K562 (cell line): ENCODE data around the gene SMC3. TPM values are rescaled to one million over a fixed set of nuclear protein-coding genes. Genes with fewer than 3 reads are reported as not detected.

Source experiments
- ATAC-seq: fragments of 200-7000 bp; cut with Tn5 transposase; 3 replicates; pipeline ENCODE4 v1.9.1; 2020; ENCODE audit warnings: moderate library complexity
- BruUV-seq: library from RNA; stranded (reverse); fragments of 400-500 nt; replicated peaks from 2 replicates; lab custom pipeline; 2021; lab: Mats Ljungman, UMichigan
- CTCF ChIA-PET: fragments of 300-600 bp; formaldehyde crosslinking; extraction: SDS; loops from one replicate; lab custom pipeline; 2021; ENCODE audit warnings: low intra/inter-chr PET ratio; lab: Yijun Ruan, JAX
- POLR2A ChIA-PET: fragments of 300-600, 350-650 bp; sonication (Branson Sonifier 250); formaldehyde crosslinking; extraction: SDS; loops from one replicate; lab custom pipeline; 2021; ENCODE audit warnings: antibody characterized with exemption, inconsistent platforms; lab: Yijun Ruan, JAX
- DNase-seq, 4 experiments: peaks; one replicate each; pipeline versions ENCODE4 v3.0.0 to v3.0.0-alpha.2; 2011 to 2018; ENCODE audit warnings: low spot score in 3 of 4, mixed read lengths in 3 of 4; ENCODE audit errors: extremely low read depth in 1 of 4
- FAIRE-seq: peaks from 2 replicates; lab custom pipeline; 2011; peaks lifted over from hg19 to GRCh38; lab: Jason Lieb, UNC
- H2AFZ ChIP-seq: 2 replicates; pipeline ENCODE4 v1.6.0; 2011; ENCODE audit warnings: low read depth, low read length, control low read depth, inconsistent platforms
- H3K27ac ChIP-seq: fragments of 200-600 bp; 3 replicates; pipeline ENCODE4 v1.8.0; 2011; ENCODE audit warnings: low read depth, mild to moderate bottlenecking, control low read depth, inconsistent platforms, low read length, moderate library complexity, mixed read lengths; ENCODE audit errors: extremely low read depth
- H3K27me3 ChIP-seq, 2 experiments: fragments of 300-600 bp in 1 of 2; 2 replicates in 1 of 2; 3 replicates in 1 of 2; pipeline versions ENCODE4 v1.6.0 to v1.8.0; 2011; ENCODE audit warnings: inconsistent platforms in 2 of 2, low read length in 2 of 2, mild to moderate bottlenecking in 1 of 2, mixed read lengths in 1 of 2, moderate library complexity in 1 of 2; ENCODE audit not compliant: control insufficient read depth in 2 of 2, insufficient read depth in 2 of 2
- H3K36me3 ChIP-seq: fragments of 300-600 bp; 3 replicates; pipeline ENCODE4 v1.8.0; 2011; ENCODE audit warnings: mild to moderate bottlenecking, low read length, inconsistent platforms; ENCODE audit not compliant: control insufficient read depth, insufficient read depth
- H3K4me1 ChIP-seq, 2 experiments: fragments of 200-600 bp in 1 of 2; replicated peaks in 1 of 2; 2 replicates in 1 of 2; 3 replicates in 1 of 2; pipeline versions ENCODE4 v1.5.1 to v1.8.0; 2011; ENCODE audit warnings: inconsistent platforms in 2 of 2, low read length in 2 of 2, mild to moderate bottlenecking in 1 of 2, mixed read lengths in 1 of 2, moderate library complexity in 1 of 2; ENCODE audit not compliant: control insufficient read depth in 2 of 2, insufficient read depth in 2 of 2
- H3K4me2 ChIP-seq: 2 replicates; pipeline ENCODE4 v1.6.1; 2011; ENCODE audit warnings: low read length, control low read depth, inconsistent platforms, mixed read lengths; ENCODE audit not compliant: insufficient read depth
- H3K4me3 ChIP-seq: fragments of 200-600 bp; sonication (generic), shearing (Covaris generic); 2 replicates; pipeline ENCODE4 v1.5.1; 2016; ENCODE audit warnings: control low read depth, inconsistent platforms
- H3K79me2 ChIP-seq: fragments of 200-600 bp; 3 replicates; pipeline ENCODE4 v1.8.0; 2011; ENCODE audit warnings: low read length, inconsistent platforms; ENCODE audit not compliant: control insufficient read depth, insufficient read depth
- H3K9ac ChIP-seq, 2 experiments: 2 replicates each; pipeline versions ENCODE4 v1.6.0 to v1.6.1; 2011; ENCODE audit warnings: low read depth in 2 of 2, low read length in 2 of 2, control low read depth in 1 of 2, inconsistent platforms in 1 of 2, mild to moderate bottlenecking in 1 of 2, mixed read lengths in 1 of 2; ENCODE audit not compliant: insufficient read depth in 1 of 2
- H3K9me1 ChIP-seq: one replicate; pipeline ENCODE4 v1.6.0; 2011; ENCODE audit warnings: inconsistent platforms, mild to moderate bottlenecking, low read length, moderate library complexity; ENCODE audit not compliant: control insufficient read depth, insufficient read depth
- H3K9me3 ChIP-seq: replicated peaks from 2 replicates; pipeline ENCODE4 v1.5.1; 2011; ENCODE audit warnings: low read depth, low read length, inconsistent platforms; ENCODE audit not compliant: control insufficient read depth, insufficient read depth
- H4K20me1 ChIP-seq: replicated peaks from 2 replicates; pipeline ENCODE4 v1.6.1; 2011; ENCODE audit warnings: low read length, inconsistent platforms, mixed read lengths; ENCODE audit not compliant: control insufficient read depth, insufficient read depth
- MTA2 ChIP-seq: fragments of 450-650 bp; IDR thresholded peaks from 2 replicates; pipeline ENCODE4 v1.6.1; 2016; ENCODE audit warnings: low read depth
- NFIC ChIP-seq: fragments of 450-650 bp; IDR thresholded peaks from 2 replicates; pipeline ENCODE4 v1.6.1; 2017; ENCODE audit warnings: mild to moderate bottlenecking, inconsistent platforms
- TAL1 ChIP-seq: fragments of 450-650 bp; IDR thresholded peaks from 2 replicates; pipeline ENCODE4 v1.6.1; 2016; ENCODE audit warnings: mild to moderate bottlenecking
- ZNF239 ChIP-seq: fragments of 250-450 bp; sonication (Bioruptor Pico); IDR thresholded peaks from 2 replicates; pipeline ENCODE4 v1.4.0; 2020; ENCODE audit warnings: mild to moderate bottlenecking
- WGBS: fragments of 100-300 bp; shearing (Covaris generic); methylation state at CpG from one replicate; pipeline ENCODE4 v1.1.6; 2016; ENCODE audit warnings: low coverage, mixed read lengths; ENCODE audit not compliant: insufficient coverage; ENCODE audit errors: missing lambda C conversion rate; 5-methylcytosine and 5-hydroxymethylcytosine counted together
- in situ Hi-C: fragments of 300-500 bp; cut with MboI; formaldehyde crosslinking; loops from 4 replicates; pipeline ENCODE4 v1.15.0; 2018; ENCODE audit warnings: inconsistent platforms, mixed read lengths
- intact Hi-C: fragments of 100-400 bp; cut with micrococcal nuclease; formaldehyde crosslinking; loops from 2 replicates; pipeline ENCODE4 v1.14.2; 2022
- polyA plus RNA-seq, 8 experiments: library from polyadenylated mRNA; depleted of rRNA in 4 of 8; stranded (reverse) in 5 of 8; unstranded in 3 of 8; fragments of >200 nt; fragmentation: Nextera tagmentation in 2 of 8; fragmentation: Illumina TruSeq in 1 of 8; extraction: Ambion mirVana in 2 of 8; extraction: Trizol in 1 of 8; gene quantifications; 2 replicates each; pipeline versions ENCODE4 v1.2.1 to v1.2.3, GENCODE V29; 2011 to 2014; ENCODE audit warnings: inconsistent platforms in 1 of 8, missing spikeins in 1 of 8
- total RNA-seq, 7 experiments: library from RNA; depleted of rRNA in 6 of 7; stranded (reverse); fragments of >200 nt in 6 of 7; fragmentation: Illumina TruSeq in 2 of 7; extraction: Trizol in 2 of 7; gene quantifications; 2 replicates each; pipeline versions ENCODE4 v1.2.1 to v1.2.3, GENCODE V29; 2011 to 2021; ENCODE audit warnings: low replicate concordance in 1 of 7
- TF ChIP-seq, protein P1 (sequence below): sonication (generic); formaldehyde crosslinking; IDR thresholded peaks from 2 replicates; pipeline ENCODE4 v1.8.0; 2022; ENCODE audit warnings: mild to moderate bottlenecking, missing genetic modification reagents
- TF ChIP-seq, protein P2 (sequence below), 2 experiments: fragments of 450-650 bp; IDR thresholded peaks; 2 replicates each; pipeline ENCODE4 v1.6.1; 2018; ENCODE audit warnings: mild to moderate bottlenecking in 2 of 2, low read depth in 1 of 2; ENCODE audit not compliant: partially characterized antibody in 2 of 2

Gene SMC3
- total and polyA plus RNA-seq, 9 of the 15 experiments (the other 6 are each of a cell fraction or from before 2014, with no cell fraction given), result 21.3 to 62.6 (median 39.3) TPM

DNA sequence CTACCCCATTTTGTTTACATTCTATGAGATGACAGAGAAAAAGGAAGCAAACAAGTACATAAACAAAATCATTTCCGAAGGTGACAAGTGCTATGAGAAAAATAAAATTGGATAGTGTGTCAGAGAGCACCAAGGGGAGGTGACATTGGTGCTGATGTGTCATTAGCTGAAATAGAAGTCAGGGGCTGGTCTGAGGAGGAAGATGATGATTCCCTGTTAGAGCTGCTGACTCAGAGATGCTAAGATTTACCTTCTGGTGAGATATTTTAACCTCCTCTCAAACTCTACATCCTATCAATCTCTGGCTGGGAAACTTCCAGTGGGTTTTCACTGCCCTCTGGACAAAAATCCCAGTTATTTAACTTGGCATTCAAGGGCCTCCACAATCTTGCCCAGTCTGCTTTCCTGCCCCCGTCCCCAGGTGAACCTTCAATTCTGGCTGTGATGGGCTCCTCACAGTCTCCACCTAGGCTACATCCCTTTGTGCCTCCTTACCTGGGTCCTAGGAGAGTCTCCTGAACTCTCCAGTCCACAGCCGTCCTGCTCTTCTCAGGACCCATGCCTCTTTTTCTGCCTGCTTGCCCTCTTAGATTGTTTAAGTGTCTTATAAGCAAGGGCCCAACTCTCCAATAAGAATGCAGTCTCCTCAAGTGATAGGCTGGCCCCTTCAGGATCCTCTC is 43.2 kb upstream of the SMC3 start:
- H3K4me3 ChIP-seq, result no peak overlapping the region
- intact Hi-C loops (no loop called here), in situ Hi-C loops (no loop called here)
- ChIA-PET POLR2A (interaction anchor here (0.7 kb wide), 1 partner anchor 23 kb away, joined by 3 read pairs; no protein-coding TSS in a partner anchor), CTCF (no interaction called here)
- H3K27me3 ChIP-seq, result peaks cover 0 to 4% of the 10 kb centered on the region in 2 experiments; a peak in 3 of 5 replicates
- no peaks in the 10 kb centered on the region for H4K20me1 ChIP-seq
- DNase-seq, result no peak
- ATAC-seq, result no peak
- no peak for FAIRE-seq
- H3K9me3 ChIP-seq, result no peaks in the 10 kb centered on the region
- no TSS peak for BruUV-seq
- no peak overlapping the region for H3K4me2 ChIP-seq
- no peaks in the 10 kb centered on the region for H3K36me3 ChIP-seq
- H3K9ac ChIP-seq, result no peak overlapping the region
- H3K79me2 ChIP-seq, result no peaks in the 10 kb centered on the region
- WGBS, result 6% methylated on average over 3 of the region's 3 CpGs
- no peaks in the 10 kb centered on the region for H3K9me1 ChIP-seq
- no peak overlapping the region for H2AFZ ChIP-seq
- TF ChIP-seq, protein P1, sequence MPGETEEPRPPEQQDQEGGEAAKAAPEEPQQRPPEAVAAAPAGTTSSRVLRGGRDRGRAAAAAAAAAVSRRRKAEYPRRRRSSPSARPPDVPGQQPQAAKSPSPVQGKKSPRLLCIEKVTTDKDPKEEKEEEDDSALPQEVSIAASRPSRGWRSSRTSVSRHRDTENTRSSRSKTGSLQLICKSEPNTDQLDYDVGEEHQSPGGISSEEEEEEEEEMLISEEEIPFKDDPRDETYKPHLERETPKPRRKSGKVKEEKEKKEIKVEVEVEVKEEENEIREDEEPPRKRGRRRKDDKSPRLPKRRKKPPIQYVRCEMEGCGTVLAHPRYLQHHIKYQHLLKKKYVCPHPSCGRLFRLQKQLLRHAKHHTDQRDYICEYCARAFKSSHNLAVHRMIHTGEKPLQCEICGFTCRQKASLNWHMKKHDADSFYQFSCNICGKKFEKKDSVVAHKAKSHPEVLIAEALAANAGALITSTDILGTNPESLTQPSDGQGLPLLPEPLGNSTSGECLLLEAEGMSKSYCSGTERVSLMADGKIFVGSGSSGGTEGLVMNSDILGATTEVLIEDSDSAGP (CRISPR knock-in tag), result no peak
- H3K27ac ChIP-seq, result no peak overlapping the region
- H3K4me1 ChIP-seq, result no peaks in the 10 kb centered on the region; a peak in 2 of 5 replicates

DNA sequence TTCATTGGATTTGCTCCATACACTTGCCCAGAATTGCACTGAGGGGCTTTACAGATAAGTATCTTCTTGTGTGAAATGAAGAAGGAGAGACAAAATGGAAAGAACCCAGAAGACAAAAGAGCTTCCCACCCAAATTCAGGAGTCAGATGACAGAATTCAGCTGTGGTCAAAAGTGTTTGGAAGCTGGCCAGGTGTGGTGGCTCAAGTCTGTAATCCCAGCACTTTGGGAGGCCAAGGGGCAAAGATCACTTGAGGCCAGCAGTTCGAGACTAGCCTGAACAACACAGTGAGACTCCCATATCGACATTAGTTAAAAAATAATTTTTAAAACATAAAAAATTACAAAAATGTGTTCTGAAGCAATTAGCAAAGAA is 42.6 kb upstream of the SMC3 start:
- Histone ChIP-seq H3K4me1 (no peaks in the 10 kb centered on the region; a peak in 2 of 5 replicates), H3K9me3 (no peaks in the 10 kb centered on the region), H3K27ac (no peak overlapping the region), H3K4me2 (no peak overlapping the region), H3K27me3 (peaks cover 0 to 4% of the 10 kb centered on the region in 2 experiments; a peak in 3 of 5 replicates), H3K36me3 (no peaks in the 10 kb centered on the region), H3K9me1 (no peaks in the 10 kb centered on the region), H3K79me2 (no peaks in the 10 kb centered on the region), H3K4me3 (no peak overlapping the region), H3K9ac (no peak overlapping the region), H2AFZ (no peak overlapping the region), H4K20me1 (no peaks in the 10 kb centered on the region)
- TF ChIP-seq, protein P2, sequence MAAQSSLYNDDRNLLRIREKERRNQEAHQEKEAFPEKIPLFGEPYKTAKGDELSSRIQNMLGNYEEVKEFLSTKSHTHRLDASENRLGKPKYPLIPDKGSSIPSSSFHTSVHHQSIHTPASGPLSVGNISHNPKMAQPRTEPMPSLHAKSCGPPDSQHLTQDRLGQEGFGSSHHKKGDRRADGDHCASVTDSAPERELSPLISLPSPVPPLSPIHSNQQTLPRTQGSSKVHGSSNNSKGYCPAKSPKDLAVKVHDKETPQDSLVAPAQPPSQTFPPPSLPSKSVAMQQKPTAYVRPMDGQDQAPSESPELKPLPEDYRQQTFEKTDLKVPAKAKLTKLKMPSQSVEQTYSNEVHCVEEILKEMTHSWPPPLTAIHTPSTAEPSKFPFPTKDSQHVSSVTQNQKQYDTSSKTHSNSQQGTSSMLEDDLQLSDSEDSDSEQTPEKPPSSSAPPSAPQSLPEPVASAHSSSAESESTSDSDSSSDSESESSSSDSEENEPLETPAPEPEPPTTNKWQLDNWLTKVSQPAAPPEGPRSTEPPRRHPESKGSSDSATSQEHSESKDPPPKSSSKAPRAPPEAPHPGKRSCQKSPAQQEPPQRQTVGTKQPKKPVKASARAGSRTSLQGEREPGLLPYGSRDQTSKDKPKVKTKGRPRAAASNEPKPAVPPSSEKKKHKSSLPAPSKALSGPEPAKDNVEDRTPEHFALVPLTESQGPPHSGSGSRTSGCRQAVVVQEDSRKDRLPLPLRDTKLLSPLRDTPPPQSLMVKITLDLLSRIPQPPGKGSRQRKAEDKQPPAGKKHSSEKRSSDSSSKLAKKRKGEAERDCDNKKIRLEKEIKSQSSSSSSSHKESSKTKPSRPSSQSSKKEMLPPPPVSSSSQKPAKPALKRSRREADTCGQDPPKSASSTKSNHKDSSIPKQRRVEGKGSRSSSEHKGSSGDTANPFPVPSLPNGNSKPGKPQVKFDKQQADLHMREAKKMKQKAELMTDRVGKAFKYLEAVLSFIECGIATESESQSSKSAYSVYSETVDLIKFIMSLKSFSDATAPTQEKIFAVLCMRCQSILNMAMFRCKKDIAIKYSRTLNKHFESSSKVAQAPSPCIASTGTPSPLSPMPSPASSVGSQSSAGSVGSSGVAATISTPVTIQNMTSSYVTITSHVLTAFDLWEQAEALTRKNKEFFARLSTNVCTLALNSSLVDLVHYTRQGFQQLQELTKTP (IDR thresholded peaks at IDR 0.05; ENCODE audit: low read depth in 1 of 2, partially characterized antibody in 2 of 2), result no peak
- no peak for TF ChIP-seq MTA2
- TF ChIP-seq TAL1, result no peak
- TF ChIP-seq ZNF239 (CRISPR knock-in tag), result no peak
- peak; percentile 52 for TF ChIP-seq NFIC
- TF ChIP-seq, protein P1 (CRISPR knock-in tag), result no peak
- 0% methylated on average over 2 of the region's 2 CpGs for WGBS
- in situ Hi-C loops (loop anchor here (25.0 kb wide), 1 partner anchor 388 kb away; no protein-coding TSS in a partner anchor), intact Hi-C loops (no loop called here)
- DNase-seq, result no peak
- no TSS peak for BruUV-seq
- no peak for FAIRE-seq
- ATAC-seq, result no peak
- CTCF ChIA-PET, result no interaction called here
- POLR2A ChIA-PET, result interaction anchor here (0.7 kb wide), 1 partner anchor 24 kb away, joined by 3 read pairs; no protein-coding TSS in a partner anchor
